Measurements from ENCODE around the gene ZNF689.

The ZNF689 gene

DNA sequence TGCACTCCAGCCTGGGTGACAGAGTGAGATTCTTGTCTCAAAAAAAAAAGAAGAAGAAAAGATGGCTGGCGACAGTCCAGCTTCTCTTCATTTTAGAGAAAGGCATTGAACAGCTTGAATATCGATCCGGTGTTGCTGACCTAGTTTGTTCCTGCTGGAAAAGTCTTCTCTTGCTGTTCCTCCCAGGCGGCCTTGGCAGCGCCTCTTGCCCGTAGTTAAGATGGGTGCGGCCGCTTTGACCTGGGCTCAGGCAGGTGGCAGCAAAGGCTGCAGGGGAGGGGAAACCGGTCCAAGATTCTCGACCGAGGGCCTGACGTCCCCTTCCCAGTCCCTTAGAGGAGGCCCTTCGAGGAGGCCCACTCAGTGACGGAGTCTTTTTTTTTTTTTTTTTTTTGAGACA, 48.2 kb downstream of the ZNF689 start:
- DNase-seq (ENCODE audit: low spot score), result no peak

DNA sequence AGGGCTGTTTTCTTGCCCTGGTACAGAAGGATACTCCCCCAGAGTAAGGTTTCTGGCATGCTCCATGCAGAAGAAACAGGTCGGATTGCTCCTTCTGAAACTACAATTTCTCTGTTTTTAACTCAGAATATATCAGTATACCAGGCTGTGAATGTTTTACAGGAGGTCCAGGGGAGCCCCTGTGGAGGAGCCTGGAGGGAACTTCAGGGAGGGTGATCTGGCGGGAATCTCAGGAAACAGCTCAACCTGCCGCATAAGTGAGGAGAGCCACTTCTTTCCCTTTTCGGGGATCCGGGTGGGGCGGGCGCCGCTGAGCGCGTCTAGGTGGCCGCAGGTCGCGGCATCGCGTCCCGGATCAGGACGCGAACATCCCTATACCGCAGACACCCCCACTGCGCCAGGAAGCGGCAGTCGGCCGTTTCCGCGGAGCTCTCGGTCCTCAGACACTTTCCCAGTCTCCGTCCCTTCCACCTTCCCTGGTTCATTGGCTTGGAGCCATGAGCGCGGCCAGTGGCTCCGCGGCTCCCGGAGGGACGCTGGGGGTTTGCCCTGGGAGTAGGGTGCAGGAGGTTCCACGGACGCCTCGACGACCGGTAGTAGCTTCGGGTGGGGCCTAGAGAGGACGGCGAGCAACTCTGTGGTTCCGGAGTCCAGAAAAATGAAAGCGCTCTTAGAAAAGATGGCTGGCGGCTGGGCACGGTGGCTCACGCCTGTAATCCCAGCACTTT, 48.9 kb downstream of the ZNF689 start:
- no peak for DNase-seq (ENCODE audit: low spot score)

DNA sequence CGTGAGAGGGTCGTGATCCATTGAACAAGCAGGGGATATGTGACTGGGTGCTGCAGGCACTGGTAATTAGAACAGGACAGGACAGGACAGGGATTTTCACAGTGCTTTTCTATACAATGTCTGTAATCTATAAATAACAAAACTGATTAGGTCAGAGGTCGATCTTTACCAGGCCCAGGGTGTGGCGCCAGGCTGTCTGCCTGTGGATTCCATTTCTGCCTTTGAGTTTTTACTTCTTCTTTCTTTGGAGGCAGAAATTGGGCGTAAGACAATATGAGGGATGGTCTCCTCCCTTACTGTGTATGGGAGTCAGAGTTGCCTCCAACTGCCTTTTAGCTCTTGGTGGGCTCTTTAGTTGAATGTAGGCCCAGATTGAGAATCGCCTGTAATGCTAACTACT, 50.5 kb downstream of the ZNF689 start:
- DNase-seq (ENCODE audit: low spot score), result no peak

DNA sequence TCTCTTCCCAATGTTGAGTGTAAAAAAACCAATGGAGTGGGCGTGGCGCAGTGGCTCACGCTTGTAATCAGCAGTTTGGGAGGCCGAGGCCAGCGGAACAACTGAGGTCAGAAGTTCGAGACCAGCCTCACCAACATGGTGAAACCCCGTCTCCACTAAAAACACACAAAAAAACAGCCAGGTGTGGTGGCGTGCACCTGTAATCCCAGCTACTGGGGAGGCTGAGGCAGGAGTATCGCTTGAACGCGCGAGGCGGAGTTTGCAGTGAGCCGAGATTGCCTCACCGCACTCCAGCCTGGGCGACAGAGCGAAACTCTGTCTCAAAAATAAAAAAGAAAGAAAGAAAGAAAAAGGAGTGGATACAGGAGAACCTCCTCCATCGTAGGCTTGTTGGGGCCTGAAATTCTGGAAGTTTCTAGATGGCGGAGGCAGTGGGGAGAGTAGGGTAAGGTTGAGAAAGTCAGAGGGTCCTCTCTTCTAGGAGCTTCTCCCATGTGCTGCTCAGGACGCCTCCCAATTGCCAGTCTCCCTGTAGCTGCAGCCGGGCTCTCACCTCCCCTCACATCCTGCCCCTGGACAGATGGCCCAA, 51.3 kb downstream of the ZNF689 start:
- DNase-seq (ENCODE audit: low spot score), result no peak

DNA sequence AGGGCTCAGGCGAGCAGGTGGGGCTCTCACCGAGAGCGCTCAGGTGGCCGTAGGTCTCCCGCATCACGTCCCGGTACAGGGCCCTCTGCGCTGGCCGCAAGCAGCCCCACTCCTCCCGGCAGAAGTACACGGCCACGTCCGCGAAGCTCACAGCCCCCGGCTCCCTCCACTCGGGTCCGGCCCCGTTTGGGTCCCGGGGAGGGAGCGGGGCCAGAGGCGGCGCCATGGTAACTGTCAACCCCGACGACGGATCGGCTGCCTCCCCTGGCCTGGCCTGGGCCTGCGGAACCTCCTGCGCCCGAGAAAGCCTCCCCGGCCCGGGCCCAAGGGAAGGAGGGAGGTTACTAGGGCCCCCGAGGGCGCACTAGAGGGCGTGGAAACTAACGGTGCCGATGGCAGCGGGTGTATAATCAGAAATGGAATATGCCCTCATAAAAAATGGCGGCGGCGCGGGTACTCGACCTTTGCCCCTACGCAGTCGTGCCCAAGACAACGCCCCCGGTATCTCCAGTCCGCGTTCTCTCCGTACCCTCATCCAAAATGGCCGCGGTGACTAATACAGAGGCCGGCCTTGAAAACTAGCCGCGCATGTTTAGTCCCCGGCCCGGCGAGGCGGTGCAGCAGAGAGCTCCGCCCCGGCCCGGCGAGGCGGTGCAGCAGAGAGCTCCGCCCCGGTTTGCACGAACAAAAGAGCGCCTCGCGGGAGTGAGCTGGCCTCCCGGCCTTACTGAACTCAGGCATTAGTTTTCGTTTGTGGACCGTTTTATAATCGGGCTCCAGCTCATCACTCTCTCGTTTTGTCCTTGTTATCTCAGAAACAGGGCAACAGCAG, 52.0 kb downstream of the ZNF689 start, which contains the start of gene ZNF764:
TSS of gene ZNF764 (minus strand) at position 418 of the 832 bp plus-strand sequence. CDS start at position 226, 192 bp downstream.
- peak; percentile 98 for DNase-seq (ENCODE audit: low spot score)

DNA sequence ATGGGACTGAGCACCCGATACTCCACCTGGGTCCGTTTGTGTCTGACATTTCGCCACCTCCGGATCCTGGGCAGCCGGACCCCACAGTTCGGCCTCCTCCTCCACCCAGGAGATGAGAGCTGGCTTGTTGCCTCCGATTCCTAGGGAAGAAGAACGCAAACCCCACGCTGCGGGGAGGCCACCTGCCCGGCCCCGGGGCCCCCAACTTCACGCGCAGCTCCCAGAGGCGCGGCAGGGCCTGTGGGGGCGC, 52.6 kb downstream of the ZNF689 start:
- DNase-seq (ENCODE audit: low spot score), result peak; percentile 20

DNA sequence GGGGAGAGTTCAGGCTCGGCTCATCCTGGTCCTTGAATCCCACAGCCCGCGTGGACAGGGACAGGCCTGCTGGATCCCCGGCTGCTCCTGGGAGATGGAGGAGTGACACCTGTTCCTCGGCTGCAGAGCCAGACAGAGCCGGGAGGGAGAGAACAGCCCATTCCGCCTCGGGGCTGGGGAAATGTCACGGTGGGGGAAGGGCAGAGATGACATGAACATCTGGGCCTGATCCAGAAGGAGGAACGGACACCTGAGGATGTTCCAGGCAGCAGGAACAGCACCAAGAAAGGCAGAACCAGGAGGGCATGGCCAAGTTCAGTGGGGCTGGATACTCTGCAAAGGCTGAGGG, 54.1 kb downstream of the ZNF689 start:
- DNase-seq (ENCODE audit: low spot score), result no peak

DNA sequence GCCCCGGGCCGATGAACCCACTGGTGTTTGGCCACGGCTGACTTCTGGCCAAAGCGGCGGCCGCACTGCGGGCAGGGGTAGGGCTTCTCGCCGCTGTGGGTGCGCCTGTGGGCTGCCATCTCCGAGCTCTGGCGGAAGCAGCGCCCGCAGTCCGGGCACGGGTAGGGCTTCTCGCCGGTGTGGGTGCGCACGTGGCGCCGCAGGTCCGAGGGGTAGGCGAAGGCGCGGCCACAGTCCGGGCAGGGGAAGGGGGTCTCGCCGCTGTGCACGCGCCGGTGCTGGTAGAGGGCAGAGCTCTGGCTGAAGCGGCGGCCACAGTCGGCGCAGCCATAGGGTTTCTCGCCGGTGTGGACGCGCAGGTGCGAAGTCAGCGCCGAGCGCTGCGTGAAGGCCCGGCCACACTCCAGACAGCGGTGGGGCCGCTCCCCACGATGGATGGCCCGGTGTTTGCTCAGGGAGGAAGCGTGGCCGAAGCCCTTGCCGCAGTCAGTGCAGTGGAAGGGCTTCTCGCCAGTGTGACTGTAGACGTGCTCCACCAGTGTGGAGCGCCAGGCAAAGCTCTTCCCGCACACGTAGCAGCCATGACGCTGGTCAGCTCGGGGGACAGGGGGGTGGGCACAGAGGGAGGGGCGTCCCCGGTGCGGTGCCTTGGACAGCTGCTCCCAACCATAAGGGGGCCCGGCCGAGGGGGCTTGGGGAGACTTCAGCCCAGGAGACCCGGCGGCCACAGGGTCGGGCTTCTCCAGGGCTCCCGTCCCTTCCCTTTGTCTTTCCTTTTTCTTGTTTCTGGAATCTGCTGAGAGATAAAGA, 54.7 kb downstream of the ZNF689 start:
- no peak for DNase-seq (ENCODE audit: low spot score)

DNA sequence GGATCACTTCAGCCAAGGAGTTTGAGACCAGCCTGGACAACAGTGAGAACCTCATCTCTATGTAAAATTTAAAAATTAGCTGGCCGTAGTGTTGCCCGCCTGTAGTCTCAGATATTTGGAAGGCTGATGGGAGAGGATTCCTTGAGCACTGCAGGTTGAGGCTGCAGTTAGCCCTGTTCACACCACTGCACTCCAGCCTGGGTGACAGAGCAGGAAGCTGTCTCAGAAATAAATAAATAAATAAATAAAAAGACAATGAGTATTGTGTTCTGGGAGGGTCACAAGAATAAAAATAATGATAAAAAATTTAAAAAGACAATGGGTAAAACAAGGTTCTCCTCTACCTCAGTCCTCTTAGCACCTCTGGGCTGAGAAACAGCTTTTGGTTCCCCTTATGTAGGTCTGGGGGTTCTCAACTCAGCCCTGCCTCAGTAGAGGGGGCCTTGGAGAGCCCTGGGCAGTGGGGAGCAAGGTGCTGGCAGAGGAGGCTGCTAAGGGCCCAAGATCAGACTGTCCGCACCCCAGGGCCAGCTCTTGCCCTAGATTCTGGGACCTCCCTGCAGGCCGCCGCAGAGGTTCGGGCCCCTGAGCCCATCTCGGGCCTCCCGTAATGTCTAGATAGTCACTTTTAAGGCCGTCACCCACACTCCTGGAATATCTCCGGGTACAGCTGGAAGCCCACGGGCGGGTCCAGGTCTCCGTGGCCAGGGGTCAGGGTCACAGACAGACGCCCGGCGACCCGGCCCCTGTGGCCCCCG, 55.5 kb downstream of the ZNF689 start:
- DNase-seq (ENCODE audit: low spot score), result no peak

DNA sequence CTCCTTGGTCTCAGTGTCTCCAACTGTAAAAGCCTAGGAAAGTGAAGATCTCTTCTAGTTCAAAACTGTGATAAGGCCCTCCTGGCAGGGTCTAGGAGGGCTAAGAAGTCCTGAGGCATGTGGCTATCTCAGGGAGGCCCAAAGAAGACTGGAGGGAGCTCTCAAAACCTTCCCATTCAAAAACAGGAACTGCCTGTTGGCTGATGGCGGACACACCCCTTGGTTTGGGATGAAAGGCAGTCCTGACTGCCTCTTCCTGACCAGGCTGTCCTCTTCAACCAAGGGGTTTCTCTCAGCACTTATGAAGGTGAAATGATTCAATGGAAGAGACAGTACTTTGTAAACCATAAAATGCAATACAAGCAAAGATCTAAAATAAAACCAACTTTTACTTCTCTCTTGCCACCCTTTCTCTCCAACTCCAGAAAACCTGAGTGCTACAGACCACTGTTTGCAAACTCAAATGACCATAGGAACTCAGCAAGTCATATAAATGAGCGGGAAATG, 56.7 kb downstream of the ZNF689 start:
- DNase-seq (ENCODE audit: low spot score), result no peak

DNA sequence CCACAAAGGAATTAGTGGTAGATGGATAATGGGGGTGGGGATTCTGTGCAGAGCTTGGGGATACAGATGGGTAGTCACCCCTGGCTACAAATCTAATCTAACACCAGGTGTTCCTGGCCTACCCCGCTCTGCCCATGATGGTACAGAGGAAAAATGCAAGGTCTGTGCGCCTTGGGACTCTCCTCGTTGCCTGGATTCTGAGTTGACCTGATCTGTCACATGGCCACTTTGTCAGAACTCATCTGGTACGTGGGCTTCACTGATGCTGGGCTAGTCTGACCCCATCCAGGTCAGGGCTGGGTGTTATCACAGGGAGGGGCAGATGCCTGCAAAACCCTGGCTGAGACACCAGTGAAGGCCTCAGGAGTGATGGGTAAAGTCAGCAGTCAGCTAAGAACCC, 57.2 kb downstream of the ZNF689 start:
- no peak for DNase-seq (ENCODE audit: low spot score)
